DOHH2 (cell line): ENCODE measurements around the gene AGAP3.

Source experiments
- CTCF ChIP-seq: fragments of 200-600 bp; sonication (generic); IDR thresholded peaks from one replicate; pipeline ENCODE4 v1.5.1; 2014; ENCODE audit warnings: antibody characterized with exemption, mild to moderate bottlenecking, low read depth, low read length; ENCODE audit not compliant: poor library complexity, severe bottlenecking
- EZH2phosphoT487 ChIP-seq: fragments of 200-600 bp; sonication (generic); IDR thresholded peaks from 2 replicates; pipeline ENCODE4 v1.6.1; 2017; ENCODE audit warnings: borderline replicate concordance, mild to moderate bottlenecking, antibody characterized with exemption, low read length, moderate library complexity, mixed read lengths

- no peak for TF ChIP-seq CTCF
- TF ChIP-seq EZH2phosphoT487 = peak; percentile 87; the same call in 1 of the 2 replicates
Measured at GRCh38 chr7:151085691-151086620, at the start of gene AGAP3.
